ENCODE results near the gene GIGYF2.
A peak's percentile ranks its signal among the peaks of the same experiment; 100 is the strongest.

GIGYF2 gene

DNA sequence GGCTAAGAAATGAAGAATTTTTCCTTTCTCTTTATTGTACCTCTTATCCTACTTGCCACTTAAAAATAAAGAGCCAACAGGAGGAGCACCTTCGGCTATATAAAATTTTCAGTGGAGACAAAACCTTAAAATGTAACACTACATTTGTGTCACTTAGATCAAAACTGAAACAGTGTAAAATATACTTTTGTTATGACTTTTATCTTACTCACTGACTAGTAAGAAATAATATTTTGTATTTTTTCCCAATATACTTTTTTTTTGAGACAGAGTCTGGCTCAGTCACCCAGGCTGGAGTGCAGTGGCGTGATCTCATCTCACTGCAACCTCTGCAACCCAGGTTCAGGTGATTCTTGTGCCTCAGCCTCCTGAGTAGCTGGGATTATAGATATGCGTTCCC lies 50.9 kb downstream of the GIGYF2 start:
- H3K4me3 ChIP-seq (replicated peaks; ENCODE audit: low read depth, low read length), result no peak overlapping the region
- TF ChIP-seq, protein P1, sequence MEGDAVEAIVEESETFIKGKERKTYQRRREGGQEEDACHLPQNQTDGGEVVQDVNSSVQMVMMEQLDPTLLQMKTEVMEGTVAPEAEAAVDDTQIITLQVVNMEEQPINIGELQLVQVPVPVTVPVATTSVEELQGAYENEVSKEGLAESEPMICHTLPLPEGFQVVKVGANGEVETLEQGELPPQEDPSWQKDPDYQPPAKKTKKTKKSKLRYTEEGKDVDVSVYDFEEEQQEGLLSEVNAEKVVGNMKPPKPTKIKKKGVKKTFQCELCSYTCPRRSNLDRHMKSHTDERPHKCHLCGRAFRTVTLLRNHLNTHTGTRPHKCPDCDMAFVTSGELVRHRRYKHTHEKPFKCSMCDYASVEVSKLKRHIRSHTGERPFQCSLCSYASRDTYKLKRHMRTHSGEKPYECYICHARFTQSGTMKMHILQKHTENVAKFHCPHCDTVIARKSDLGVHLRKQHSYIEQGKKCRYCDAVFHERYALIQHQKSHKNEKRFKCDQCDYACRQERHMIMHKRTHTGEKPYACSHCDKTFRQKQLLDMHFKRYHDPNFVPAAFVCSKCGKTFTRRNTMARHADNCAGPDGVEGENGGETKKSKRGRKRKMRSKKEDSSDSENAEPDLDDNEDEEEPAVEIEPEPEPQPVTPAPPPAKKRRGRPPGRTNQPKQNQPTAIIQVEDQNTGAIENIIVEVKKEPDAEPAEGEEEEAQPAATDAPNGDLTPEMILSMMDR (IDR thresholded peaks at IDR 0.05; ENCODE audit: low read length, missing control alignments), result no peak
- no peak for DNase-seq (ENCODE audit: low read depth)

DNA sequence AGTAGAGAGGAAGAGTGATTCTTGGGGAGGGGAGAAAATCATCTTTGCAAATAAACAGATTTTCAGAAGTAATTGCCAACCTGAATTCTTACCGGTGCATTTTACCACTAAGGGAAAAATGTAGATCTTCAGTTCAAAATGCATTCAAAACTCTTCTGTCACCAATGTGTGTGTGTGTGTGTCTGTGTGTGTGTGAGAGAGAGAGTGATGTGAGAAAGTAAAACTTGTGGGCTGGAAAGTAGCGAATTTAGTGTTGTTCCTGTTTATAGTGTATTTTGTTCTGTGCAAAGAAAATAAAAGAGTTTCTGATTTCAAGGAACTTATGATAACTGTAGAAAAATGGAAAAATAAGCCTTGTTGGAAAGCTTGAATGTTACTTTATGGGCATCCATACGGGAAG lies 52.2 kb downstream of the GIGYF2 start:
- TF ChIP-seq, protein P1 (IDR thresholded peaks at IDR 0.05; ENCODE audit: low read length, missing control alignments), result no peak
- no peak for DNase-seq (ENCODE audit: low read depth)
- no peak overlapping the region for H3K4me3 ChIP-seq (replicated peaks; ENCODE audit: low read depth, low read length)

DNA sequence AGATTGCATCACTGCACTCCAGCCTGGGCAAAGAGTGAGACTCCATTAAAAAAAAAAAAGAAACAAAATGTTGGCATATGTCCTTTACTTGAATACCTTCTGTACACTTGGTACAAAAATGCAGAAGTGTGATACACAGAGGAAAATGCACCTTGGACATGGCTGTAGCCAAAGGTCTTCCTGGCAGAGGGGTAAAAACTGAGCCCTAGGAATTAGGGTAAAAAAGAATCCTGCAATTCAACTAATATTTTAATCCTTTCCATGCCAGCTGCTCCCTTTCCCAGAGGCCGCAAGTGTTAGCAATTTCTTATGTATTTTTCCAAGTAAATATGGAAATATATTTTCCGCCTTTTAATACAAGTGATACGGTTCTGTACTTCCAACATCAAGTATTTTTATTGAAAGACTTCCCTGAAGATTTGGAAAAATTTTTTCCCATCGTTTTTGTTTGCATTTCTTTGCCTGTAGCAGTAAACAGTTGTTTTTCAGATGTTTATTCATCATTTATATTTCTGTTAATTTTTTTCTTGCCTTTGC lies 53.1 kb downstream of the GIGYF2 start:
- no peak overlapping the region for H3K4me3 ChIP-seq (replicated peaks; ENCODE audit: low read depth, low read length)
- no peak for DNase-seq (ENCODE audit: low read depth)
- TF ChIP-seq, protein P1 (IDR thresholded peaks at IDR 0.05; ENCODE audit: low read length, missing control alignments), result no peak

DNA sequence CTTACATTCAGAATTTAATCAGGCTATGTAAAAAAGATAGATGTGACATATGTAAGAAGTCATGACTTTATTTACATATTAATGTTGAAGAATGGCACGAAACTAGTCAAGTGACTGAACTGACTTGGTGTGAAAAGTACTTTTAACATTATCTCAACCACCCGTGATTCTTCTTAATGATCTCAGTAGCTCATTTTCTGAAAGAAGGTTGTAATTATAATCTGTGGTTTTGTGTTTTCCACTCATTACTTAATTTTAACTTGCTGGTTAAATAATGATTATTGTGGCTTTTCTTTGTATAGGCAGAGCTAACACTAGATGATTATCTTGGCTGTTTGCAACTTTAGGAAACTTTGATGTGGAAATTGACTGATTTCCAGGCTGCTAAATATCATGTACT lies 60.8 kb downstream of the GIGYF2 start:
- DNase-seq (ENCODE audit: low read depth), result no peak
- H3K4me3 ChIP-seq (replicated peaks; ENCODE audit: low read depth, low read length), result no peak overlapping the region
- TF ChIP-seq, protein P1 (IDR thresholded peaks at IDR 0.05; ENCODE audit: low read length, missing control alignments), result no peak

DNA sequence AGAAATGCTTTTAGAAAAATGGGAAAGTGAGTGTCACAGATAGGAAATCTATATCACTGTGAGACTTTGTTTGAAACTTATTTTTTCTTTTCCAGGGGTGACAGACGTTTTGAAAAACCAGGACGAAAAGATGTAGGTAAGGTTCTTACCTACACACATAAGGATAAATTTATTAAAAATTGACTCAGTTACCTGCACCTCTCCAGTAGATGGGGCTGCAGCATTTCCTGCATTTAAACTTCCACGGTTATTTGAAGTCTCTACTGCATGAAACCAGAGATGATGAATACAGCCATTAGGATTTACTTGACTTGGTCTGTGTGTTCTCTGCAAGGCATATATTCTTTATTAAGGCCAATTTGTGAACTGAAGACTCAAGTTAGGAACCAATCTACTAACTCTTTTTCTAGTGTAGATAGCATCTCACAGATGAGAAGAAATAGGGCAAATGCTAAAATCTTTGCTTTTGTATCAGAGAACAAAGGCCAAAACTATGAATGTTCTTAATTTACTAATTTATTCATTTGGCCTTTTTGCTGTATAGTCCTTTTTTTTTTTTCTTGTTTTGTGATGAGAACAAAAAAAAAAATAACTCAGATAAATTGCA lies 64.3 kb downstream of the GIGYF2 start:
- DNase-seq (ENCODE audit: low read depth), result peak; percentile 59
- TF ChIP-seq, protein P1 (IDR thresholded peaks at IDR 0.05; ENCODE audit: low read length, missing control alignments), result peak; percentile 68
- H3K4me3 ChIP-seq (replicated peaks; ENCODE audit: low read depth, low read length), result no peak overlapping the region

DNA sequence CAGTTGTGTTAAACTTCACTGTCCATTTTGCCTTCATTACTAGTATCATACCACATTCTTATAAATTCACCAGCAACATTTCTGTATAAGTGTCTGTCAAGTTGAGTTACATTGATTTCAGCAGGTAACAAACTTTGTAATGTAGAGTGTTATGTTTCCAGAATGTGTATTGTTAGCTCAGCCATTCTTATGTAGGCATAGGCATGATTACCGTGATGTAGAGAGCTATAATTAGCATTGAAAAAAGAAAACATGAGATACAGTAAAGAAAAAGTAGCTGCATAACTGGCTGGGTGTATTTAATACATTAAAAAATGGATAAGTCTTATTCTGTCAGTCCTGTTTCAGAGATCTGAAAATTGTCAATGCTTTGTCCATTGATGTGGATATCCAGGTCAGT lies 70.7 kb downstream of the GIGYF2 start:
- no peak for DNase-seq (ENCODE audit: low read depth)
- TF ChIP-seq, protein P1 (IDR thresholded peaks at IDR 0.05; ENCODE audit: low read length, missing control alignments), result no peak
- H3K4me3 ChIP-seq (replicated peaks; ENCODE audit: low read depth, low read length), result no peak overlapping the region

DNA sequence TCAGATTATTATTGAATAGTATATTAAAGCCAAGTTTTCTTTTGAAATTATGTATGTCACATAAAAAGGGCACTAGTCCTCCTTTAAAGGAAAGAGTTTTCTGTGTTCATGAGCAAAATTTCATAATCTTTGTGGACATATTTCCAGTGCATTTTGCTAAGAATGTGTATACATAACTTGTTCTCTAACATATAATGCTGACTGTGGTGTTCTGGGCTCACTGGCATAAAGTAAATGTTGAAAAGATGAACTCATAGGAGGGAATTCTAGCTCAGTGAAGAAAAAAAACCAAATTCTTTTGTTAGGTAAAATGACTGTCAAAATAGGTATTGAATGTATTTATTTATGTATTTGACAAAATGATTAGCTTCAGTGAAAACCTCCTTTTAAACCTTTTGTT lies 73.1 kb downstream of the GIGYF2 start:
- H3K4me3 ChIP-seq (replicated peaks; ENCODE audit: low read depth, low read length), result no peak overlapping the region
- TF ChIP-seq, protein P1 (IDR thresholded peaks at IDR 0.05; ENCODE audit: low read length, missing control alignments), result no peak
- DNase-seq (ENCODE audit: low read depth), result no peak

Measured in fibroblast of pulmonary artery (primary cell).